ENCODE measurements around the gene ZNF583. TPM values are rescaled to one million over a fixed set of nuclear protein-coding genes. Genes with fewer than 3 reads are reported as not detected.

ZNF583 gene
- total RNA-seq, 1 donor from 2014 or later: 7.0 TPM

DNA sequence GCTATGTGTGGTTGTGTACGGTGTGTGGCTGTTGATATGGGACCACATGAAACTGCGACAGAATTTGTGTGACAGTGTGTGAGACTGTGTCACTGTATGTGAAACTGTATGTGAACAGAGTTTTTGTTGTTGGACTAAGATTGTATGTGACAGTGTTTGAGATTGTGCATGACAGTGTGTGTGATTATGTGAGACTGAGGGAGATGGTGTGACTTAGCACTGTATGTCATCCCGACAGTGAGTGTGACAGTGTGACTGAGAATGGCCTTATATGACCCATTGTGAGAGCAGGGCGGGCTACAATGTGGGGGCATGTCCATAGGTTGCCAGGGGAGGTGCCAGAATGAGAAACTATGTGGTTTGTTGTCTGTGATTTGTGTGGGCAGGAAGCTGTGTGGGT is 930 bp downstream of the ZNF583 start:
- Histone ChIP-seq H3K4me3 (peak overlapping the region; percentile 79), H3K27me3 (ENCODE audit: low read depth) (no peaks in the 10 kb centered on the region), H3K27ac (replicated peaks) (no peak overlapping the region), H3K4me1 (peaks cover 24% of the 10 kb centered on the region), H3K36me3 (peaks cover 44% of the 10 kb centered on the region), H3K9me3 (replicated peaks) (peaks cover 66% of the 10 kb centered on the region)
- intact Hi-C loops (cut with micrococcal nuclease): no loop called here
- no peak for TF ChIP-seq CTCF (IDR thresholded peaks at IDR 0.05; ENCODE audit: borderline replicate concordance)
- DNase-seq: no peak

DNA sequence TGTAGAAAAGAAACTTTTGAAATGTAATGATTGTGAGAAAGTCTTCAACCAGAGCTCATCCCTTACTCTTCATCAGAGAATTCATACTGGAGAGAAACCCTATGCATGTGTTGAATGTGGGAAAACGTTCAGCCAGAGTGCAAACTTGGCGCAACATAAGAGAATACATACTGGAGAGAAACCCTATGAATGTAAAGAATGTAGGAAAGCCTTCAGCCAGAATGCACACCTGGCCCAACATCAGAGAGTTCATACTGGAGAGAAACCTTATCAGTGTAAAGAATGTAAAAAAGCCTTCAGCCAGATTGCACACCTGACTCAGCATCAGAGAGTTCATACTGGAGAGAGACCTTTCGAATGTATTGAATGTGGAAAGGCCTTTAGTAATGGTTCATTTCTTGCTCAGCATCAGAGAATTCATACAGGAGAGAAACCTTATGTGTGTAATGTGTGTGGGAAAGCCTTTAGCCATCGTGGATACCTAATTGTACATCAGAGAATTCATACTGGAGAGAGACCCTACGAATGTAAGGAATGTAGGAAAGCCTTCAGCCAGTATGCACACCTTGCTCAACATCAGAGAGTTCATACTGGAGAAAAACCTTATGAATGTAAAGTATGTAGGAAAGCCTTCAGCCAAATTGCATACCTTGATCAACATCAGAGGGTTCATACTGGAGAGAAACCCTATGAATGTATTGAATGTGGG is 19.3 kb downstream of the ZNF583 start:
- H3K4me1 ChIP-seq: no peaks in the 10 kb centered on the region
- DNase-seq: no peak
- intact Hi-C loops (cut with micrococcal nuclease): no loop called here
- peaks cover 100% of the 10 kb centered on the region for H3K9me3 ChIP-seq (replicated peaks)
- no peaks in the 10 kb centered on the region for H3K27me3 ChIP-seq (ENCODE audit: low read depth)
- no peak for TF ChIP-seq CTCF (IDR thresholded peaks at IDR 0.05; ENCODE audit: borderline replicate concordance)
- peaks cover 87% of the 10 kb centered on the region for H3K36me3 ChIP-seq
- H3K27ac ChIP-seq (replicated peaks): no peak overlapping the region
- no peak overlapping the region for H3K4me3 ChIP-seq

- no peak for DNase-seq
- Histone ChIP-seq H3K4me3 (no peak overlapping the region), H3K36me3 (peaks cover 85% of the 10 kb centered on the region), H3K9me3 (replicated peaks) (peaks cover 100% of the 10 kb centered on the region), H3K27me3 (ENCODE audit: low read depth) (no peaks in the 10 kb centered on the region), H3K4me1 (no peaks in the 10 kb centered on the region), H3K27ac (replicated peaks) (no peak overlapping the region)
- intact Hi-C loops (cut with micrococcal nuclease): no loop called here
- no peak for TF ChIP-seq CTCF (IDR thresholded peaks at IDR 0.05; ENCODE audit: borderline replicate concordance)
Measured at GRCh38 chr19:56423985-56424353, 19.8 kb downstream of the ZNF583 start.

DNA sequence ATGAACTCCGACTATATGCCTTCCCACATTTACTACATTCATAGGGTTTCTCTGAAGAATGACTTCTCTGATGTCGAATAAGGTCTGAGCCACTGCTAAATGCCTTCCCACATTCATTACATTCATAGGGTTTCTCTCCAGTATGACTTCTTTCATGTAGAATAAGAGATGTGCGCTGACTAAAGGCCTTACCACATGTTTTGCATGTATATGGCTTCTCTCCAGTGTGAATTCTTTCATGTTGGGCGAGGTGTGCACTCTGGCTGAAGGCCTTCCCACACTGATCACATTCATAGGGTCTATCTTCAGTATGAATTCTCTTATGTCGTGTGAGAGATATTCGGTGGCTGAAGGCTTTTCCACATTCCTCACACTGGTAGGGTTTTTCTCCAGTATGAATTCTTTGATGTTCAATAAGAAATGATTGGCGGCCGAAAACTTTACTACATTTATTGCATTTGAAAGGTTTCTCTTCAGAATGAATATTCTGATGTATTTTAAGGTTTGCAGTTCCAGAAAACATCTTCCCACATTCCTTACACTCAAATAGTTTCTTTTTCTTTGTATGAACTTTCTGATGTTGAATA is 37.2 kb downstream of the ZNF583 start:
- intact Hi-C loops (cut with micrococcal nuclease): no loop called here
- H3K4me3 ChIP-seq: no peak overlapping the region

GRCh38 chr19:56474308-56474707 is 70.2 kb downstream of the ZNF583 start:
- no peak for DNase-seq
- H3K9me3 ChIP-seq (replicated peaks): peaks cover 52% of the 10 kb centered on the region

More for the DNA sequence above, 37.2 kb downstream of the ZNF583 start:
- Histone ChIP-seq H3K9me3 (replicated peaks) (peaks cover 86% of the 10 kb centered on the region), H3K27ac (replicated peaks) (no peak overlapping the region), H3K27me3 (ENCODE audit: low read depth) (no peaks in the 10 kb centered on the region), H3K4me1 (no peaks in the 10 kb centered on the region), H3K36me3 (peaks cover 59% of the 10 kb centered on the region)
- DNase-seq: no peak
- TF ChIP-seq CTCF (IDR thresholded peaks at IDR 0.05; ENCODE audit: borderline replicate concordance): no peak

More at GRCh38 chr19:56474308-56474707, 70.2 kb downstream of the ZNF583 start:
- Histone ChIP-seq H3K4me1 (peaks cover 32% of the 10 kb centered on the region), H3K27ac (replicated peaks) (no peak overlapping the region), H3K27me3 (ENCODE audit: low read depth) (no peaks in the 10 kb centered on the region), H3K4me3 (no peak overlapping the region), H3K36me3 (peaks cover 36% of the 10 kb centered on the region)
- TF ChIP-seq CTCF (IDR thresholded peaks at IDR 0.05; ENCODE audit: borderline replicate concordance): no peak
- intact Hi-C loops (cut with micrococcal nuclease): no loop called here

All from left ventricle myocardium inferior (tissue), 1 donor.